GM23338 (cell line): Measurements from ENCODE around the gene CCT5. TPM values are rescaled to one million over a fixed set of nuclear protein-coding genes. Genes with fewer than 3 reads are reported as not detected.

Experiments used
- ATAC-seq: fragments of 200-7000 bp; cut with Tn5 transposase; 3 replicates; pipeline ENCODE4 v1.9.1; 2020
- DNase-seq: peaks from one replicate; pipeline ENCODE4 v3.0.0-alpha.2; 2015; ENCODE audit warnings: low spot score
- H2AFZ ChIP-seq: fragments of 200-600 bp; sonication (generic); 2 replicates; pipeline ENCODE4 v1.8.0; 2016; ENCODE audit warnings: antibody characterized with exemption, mild to moderate bottlenecking, moderate library complexity
- H3F3A ChIP-seq: fragments of 200-600 bp; sonication (generic); replicated peaks from 2 replicates; pipeline ENCODE4 v1.8.0; 2017; ENCODE audit warnings: antibody characterized with exemption, mixed run types, low read depth
- H3K27ac ChIP-seq: fragments of 200-600 bp; sonication (generic); 2 replicates; pipeline ENCODE4 v1.6.1; 2016; ENCODE audit warnings: low read depth
- H3K27me3 ChIP-seq: fragments of 200-600 bp; sonication (generic); 2 replicates; pipeline ENCODE4 v1.8.0; 2016; ENCODE audit warnings: mild to moderate bottlenecking, mixed run types, moderate library complexity; ENCODE audit not compliant: insufficient read depth
- H3K36me3 ChIP-seq: fragments of 200-600 bp; sonication (generic); 2 replicates; pipeline ENCODE4 v1.8.0; 2016; ENCODE audit warnings: mild to moderate bottlenecking; ENCODE audit not compliant: insufficient read depth
- H3K4me1 ChIP-seq: fragments of 200-600 bp; sonication (generic); 2 replicates; pipeline ENCODE4 v1.8.0; 2016; ENCODE audit warnings: mild to moderate bottlenecking, moderate library complexity; ENCODE audit not compliant: insufficient read depth
- H3K4me2 ChIP-seq: fragments of 200-600 bp; sonication (generic); 2 replicates; pipeline ENCODE4 v1.7.1; 2017; ENCODE audit warnings: mixed run types
- H3K4me3 ChIP-seq: fragments of 200-600 bp; sonication (generic); 2 replicates; pipeline ENCODE4 v1.6.1; 2016; ENCODE audit warnings: mixed run types
- H3K79me2 ChIP-seq: fragments of 200-600 bp; sonication (generic); replicated peaks from 2 replicates; pipeline ENCODE4 v1.8.0; 2017; ENCODE audit warnings: mild to moderate bottlenecking; ENCODE audit not compliant: insufficient read depth
- H3K9me2 ChIP-seq: fragments of 200-600 bp; sonication (generic); 2 replicates; pipeline ENCODE4 v1.8.0; 2017; ENCODE audit not compliant: insufficient read depth
- H4K20me1 ChIP-seq: fragments of 200-600 bp; sonication (generic); replicated peaks from 2 replicates; pipeline ENCODE4 v1.8.0; 2017; ENCODE audit warnings: mild to moderate bottlenecking; ENCODE audit not compliant: insufficient read depth
- H3K27ac Mint-ChIP-seq: 2 replicates; pipeline ENCODE4 v1.8.0; 2020; ENCODE audit warnings: inconsistent platforms, mild to moderate bottlenecking, moderate library complexity, mixed read lengths
- H3K27me3 Mint-ChIP-seq: 3 replicates; pipeline ENCODE4 v1.8.0; 2022; ENCODE audit warnings: low read depth, mild to moderate bottlenecking, moderate library complexity, mixed read lengths, inconsistent platforms; ENCODE audit not compliant: insufficient read depth, poor library complexity
- H3K36me3 Mint-ChIP-seq: 3 replicates; pipeline ENCODE4 v1.8.0; 2021; ENCODE audit warnings: low read depth, mild to moderate bottlenecking, inconsistent platforms, moderate library complexity, mixed read lengths
- H3K4me1 Mint-ChIP-seq: 3 replicates; pipeline ENCODE4 v1.8.0; 2020; ENCODE audit warnings: mild to moderate bottlenecking, inconsistent platforms, mixed read lengths
- H3K4me3 Mint-ChIP-seq: 3 replicates; pipeline ENCODE4 v1.8.0; 2021; ENCODE audit warnings: moderate library complexity, mild to moderate bottlenecking, inconsistent platforms, mixed read lengths
- H3K9me3 Mint-ChIP-seq: 3 replicates; pipeline ENCODE4 v1.8.0; 2020; ENCODE audit warnings: moderate library complexity, mild to moderate bottlenecking, inconsistent platforms, mixed read lengths
- CREB1 ChIP-seq: fragments of 250-450 bp; sonication (Bioruptor Pico); IDR thresholded peaks from 2 replicates; pipeline ENCODE4 v1.5.0; 2020; ENCODE audit warnings: low read depth, mild to moderate bottlenecking, moderate library complexity
- EZH2phosphoT487 ChIP-seq: fragments of 200-600 bp; sonication (generic); IDR thresholded peaks from one replicate; pipeline ENCODE4 v1.8.1; 2018; ENCODE audit warnings: antibody characterized with exemption; ENCODE audit not compliant: unreplicated experiment
- NANOG ChIP-seq: IDR thresholded peaks from 2 replicates; pipeline ENCODE4 v1.6.1; 2016; ENCODE audit warnings: antibody characterized with exemption, borderline replicate concordance
- POLR2AphosphoS5 ChIP-seq: IDR thresholded peaks from 2 replicates; pipeline ENCODE4 v1.6.1; 2016; ENCODE audit warnings: antibody characterized with exemption, low read depth
- STAT1 ChIP-seq: IDR thresholded peaks from one replicate; pipeline ENCODE4 v1.6.1; 2016; ENCODE audit warnings: antibody characterized with exemption; ENCODE audit not compliant: unreplicated experiment
- ZNF331 ChIP-seq: fragments of 250-450 bp; sonication (Bioruptor Pico); IDR thresholded peaks from 2 replicates; pipeline ENCODE4 v1.5.0; 2020; ENCODE audit warnings: low read depth, mild to moderate bottlenecking, moderate library complexity
- polyA plus RNA-seq: library from polyadenylated mRNA; unstranded; fragments of >200 nt; fragmentation: Nextera tagmentation; extraction: Ambion mirVana; gene quantifications from 2 replicates; pipeline ENCODE4 v1.2.1, GENCODE V29; 2016
- total RNA-seq: library from RNA; depleted of rRNA; stranded (reverse); fragments of >200 nt; shearing (Covaris generic); gene quantifications from 2 replicates; pipeline ENCODE4 v1.2.3, GENCODE V29; 2014
- TF ChIP-seq, protein P1 (sequence below): IDR thresholded peaks from one replicate; pipeline ENCODE4 v1.6.1; 2018; ENCODE audit warnings: antibody characterized with exemption; ENCODE audit not compliant: unreplicated experiment
- TF ChIP-seq, protein P2 (sequence below): IDR thresholded peaks from 2 replicates; pipeline ENCODE4 v1.6.1; 2016; ENCODE audit warnings: antibody characterized with exemption
- TF ChIP-seq, protein P3 (sequence below): fragments of 250-450 bp; sonication (Bioruptor Pico); IDR thresholded peaks from 2 replicates; pipeline ENCODE4 v1.5.0; 2020; ENCODE audit warnings: mild to moderate bottlenecking, moderate library complexity

Gene CCT5
- total and polyA plus RNA-seq, 2 experiments from 2014 or later, result 576 to 661 TPM

DNA sequence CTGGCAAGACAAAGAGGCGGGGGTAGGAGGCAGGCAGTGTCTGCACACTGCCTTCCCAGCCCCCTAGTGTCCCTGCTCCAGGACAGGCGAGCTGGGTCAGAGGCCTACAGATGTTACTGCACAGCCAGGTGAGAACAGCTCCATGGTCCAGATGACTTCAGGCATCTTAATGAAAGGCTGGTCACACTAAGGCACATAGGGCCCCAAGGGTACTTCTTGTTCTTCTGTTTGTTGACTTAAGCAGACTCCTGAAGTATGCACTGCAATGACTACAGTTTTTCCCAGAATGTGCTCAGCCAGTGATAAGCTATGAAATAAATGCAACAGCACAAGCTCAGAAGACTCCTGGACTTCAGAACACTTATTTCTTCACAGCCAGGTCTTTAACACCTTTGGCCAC is 27.8 kb upstream of the CCT5 start (continued):
- TF ChIP-seq, protein P1, sequence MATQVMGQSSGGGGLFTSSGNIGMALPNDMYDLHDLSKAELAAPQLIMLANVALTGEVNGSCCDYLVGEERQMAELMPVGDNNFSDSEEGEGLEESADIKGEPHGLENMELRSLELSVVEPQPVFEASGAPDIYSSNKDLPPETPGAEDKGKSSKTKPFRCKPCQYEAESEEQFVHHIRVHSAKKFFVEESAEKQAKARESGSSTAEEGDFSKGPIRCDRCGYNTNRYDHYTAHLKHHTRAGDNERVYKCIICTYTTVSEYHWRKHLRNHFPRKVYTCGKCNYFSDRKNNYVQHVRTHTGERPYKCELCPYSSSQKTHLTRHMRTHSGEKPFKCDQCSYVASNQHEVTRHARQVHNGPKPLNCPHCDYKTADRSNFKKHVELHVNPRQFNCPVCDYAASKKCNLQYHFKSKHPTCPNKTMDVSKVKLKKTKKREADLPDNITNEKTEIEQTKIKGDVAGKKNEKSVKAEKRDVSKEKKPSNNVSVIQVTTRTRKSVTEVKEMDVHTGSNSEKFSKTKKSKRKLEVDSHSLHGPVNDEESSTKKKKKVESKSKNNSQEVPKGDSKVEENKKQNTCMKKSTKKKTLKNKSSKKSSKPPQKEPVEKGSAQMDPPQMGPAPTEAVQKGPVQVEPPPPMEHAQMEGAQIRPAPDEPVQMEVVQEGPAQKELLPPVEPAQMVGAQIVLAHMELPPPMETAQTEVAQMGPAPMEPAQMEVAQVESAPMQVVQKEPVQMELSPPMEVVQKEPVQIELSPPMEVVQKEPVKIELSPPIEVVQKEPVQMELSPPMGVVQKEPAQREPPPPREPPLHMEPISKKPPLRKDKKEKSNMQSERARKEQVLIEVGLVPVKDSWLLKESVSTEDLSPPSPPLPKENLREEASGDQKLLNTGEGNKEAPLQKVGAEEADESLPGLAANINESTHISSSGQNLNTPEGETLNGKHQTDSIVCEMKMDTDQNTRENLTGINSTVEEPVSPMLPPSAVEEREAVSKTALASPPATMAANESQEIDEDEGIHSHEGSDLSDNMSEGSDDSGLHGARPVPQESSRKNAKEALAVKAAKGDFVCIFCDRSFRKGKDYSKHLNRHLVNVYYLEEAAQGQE, result no peak
- TF ChIP-seq EZH2phosphoT487, result no peak
- TF ChIP-seq ZNF331 (CRISPR knock-in tag), result no peak
- TF ChIP-seq STAT1, result no peak
- no peak for TF ChIP-seq POLR2AphosphoS5

DNA sequence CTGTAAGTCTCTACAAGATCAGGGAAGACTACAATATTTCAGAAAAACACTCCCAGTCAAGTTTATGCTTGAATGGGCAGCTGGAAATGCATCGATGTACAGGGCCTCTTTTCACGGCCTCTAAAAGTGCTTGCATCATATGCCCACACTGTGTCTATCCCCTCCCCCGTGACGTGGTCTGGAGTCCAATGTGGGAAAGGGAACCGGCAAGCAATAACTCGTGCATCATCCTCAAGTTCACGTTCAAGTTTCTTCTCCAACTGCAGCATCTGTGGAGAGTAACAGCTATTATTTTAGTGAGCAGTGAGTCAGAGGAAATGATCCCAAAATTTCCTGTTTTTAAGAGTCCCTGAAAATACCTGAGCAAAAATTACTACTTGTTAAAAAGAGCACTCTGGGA is 22.7 kb upstream of the CCT5 start:
- Histone ChIP-seq H3K27ac (no peak overlapping the region), H3K4me3 (no peak overlapping the region), H3K27me3 (no peaks in the 10 kb centered on the region), H3F3A (no peaks in the 10 kb centered on the region), H4K20me1 (no peaks in the 10 kb centered on the region), H3K4me1 (no peaks in the 10 kb centered on the region), H3K36me3 (no peaks in the 10 kb centered on the region), H2AFZ (no peak overlapping the region), H3K79me2 (no peaks in the 10 kb centered on the region), H3K9me2 (peaks cover 5% of the 10 kb centered on the region; the same call in 1 of the 2 replicates), H3K4me2 (no peak overlapping the region)
- Mint-ChIP-seq H3K27me3 (peaks cover 7% of the 10 kb centered on the region), H3K27ac (no peak overlapping the region), H3K4me3 (no peak overlapping the region), H3K4me1 (no peaks in the 10 kb centered on the region), H3K9me3 (peaks cover 14% of the 10 kb centered on the region), H3K36me3 (peaks cover 39% of the 10 kb centered on the region)
- no peak for ATAC-seq
- no peak for DNase-seq
- TF ChIP-seq CREB1 (CRISPR knock-in tag) (no peak), ZNF331 (CRISPR knock-in tag) (no peak), EZH2phosphoT487 (no peak), NANOG (no peak)
- TF ChIP-seq, protein P1, result no peak
- TF ChIP-seq, protein P2, sequence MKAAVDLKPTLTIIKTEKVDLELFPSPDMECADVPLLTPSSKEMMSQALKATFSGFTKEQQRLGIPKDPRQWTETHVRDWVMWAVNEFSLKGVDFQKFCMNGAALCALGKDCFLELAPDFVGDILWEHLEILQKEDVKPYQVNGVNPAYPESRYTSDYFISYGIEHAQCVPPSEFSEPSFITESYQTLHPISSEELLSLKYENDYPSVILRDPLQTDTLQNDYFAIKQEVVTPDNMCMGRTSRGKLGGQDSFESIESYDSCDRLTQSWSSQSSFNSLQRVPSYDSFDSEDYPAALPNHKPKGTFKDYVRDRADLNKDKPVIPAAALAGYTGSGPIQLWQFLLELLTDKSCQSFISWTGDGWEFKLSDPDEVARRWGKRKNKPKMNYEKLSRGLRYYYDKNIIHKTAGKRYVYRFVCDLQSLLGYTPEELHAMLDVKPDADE, result no peak
- TF ChIP-seq, protein P3, sequence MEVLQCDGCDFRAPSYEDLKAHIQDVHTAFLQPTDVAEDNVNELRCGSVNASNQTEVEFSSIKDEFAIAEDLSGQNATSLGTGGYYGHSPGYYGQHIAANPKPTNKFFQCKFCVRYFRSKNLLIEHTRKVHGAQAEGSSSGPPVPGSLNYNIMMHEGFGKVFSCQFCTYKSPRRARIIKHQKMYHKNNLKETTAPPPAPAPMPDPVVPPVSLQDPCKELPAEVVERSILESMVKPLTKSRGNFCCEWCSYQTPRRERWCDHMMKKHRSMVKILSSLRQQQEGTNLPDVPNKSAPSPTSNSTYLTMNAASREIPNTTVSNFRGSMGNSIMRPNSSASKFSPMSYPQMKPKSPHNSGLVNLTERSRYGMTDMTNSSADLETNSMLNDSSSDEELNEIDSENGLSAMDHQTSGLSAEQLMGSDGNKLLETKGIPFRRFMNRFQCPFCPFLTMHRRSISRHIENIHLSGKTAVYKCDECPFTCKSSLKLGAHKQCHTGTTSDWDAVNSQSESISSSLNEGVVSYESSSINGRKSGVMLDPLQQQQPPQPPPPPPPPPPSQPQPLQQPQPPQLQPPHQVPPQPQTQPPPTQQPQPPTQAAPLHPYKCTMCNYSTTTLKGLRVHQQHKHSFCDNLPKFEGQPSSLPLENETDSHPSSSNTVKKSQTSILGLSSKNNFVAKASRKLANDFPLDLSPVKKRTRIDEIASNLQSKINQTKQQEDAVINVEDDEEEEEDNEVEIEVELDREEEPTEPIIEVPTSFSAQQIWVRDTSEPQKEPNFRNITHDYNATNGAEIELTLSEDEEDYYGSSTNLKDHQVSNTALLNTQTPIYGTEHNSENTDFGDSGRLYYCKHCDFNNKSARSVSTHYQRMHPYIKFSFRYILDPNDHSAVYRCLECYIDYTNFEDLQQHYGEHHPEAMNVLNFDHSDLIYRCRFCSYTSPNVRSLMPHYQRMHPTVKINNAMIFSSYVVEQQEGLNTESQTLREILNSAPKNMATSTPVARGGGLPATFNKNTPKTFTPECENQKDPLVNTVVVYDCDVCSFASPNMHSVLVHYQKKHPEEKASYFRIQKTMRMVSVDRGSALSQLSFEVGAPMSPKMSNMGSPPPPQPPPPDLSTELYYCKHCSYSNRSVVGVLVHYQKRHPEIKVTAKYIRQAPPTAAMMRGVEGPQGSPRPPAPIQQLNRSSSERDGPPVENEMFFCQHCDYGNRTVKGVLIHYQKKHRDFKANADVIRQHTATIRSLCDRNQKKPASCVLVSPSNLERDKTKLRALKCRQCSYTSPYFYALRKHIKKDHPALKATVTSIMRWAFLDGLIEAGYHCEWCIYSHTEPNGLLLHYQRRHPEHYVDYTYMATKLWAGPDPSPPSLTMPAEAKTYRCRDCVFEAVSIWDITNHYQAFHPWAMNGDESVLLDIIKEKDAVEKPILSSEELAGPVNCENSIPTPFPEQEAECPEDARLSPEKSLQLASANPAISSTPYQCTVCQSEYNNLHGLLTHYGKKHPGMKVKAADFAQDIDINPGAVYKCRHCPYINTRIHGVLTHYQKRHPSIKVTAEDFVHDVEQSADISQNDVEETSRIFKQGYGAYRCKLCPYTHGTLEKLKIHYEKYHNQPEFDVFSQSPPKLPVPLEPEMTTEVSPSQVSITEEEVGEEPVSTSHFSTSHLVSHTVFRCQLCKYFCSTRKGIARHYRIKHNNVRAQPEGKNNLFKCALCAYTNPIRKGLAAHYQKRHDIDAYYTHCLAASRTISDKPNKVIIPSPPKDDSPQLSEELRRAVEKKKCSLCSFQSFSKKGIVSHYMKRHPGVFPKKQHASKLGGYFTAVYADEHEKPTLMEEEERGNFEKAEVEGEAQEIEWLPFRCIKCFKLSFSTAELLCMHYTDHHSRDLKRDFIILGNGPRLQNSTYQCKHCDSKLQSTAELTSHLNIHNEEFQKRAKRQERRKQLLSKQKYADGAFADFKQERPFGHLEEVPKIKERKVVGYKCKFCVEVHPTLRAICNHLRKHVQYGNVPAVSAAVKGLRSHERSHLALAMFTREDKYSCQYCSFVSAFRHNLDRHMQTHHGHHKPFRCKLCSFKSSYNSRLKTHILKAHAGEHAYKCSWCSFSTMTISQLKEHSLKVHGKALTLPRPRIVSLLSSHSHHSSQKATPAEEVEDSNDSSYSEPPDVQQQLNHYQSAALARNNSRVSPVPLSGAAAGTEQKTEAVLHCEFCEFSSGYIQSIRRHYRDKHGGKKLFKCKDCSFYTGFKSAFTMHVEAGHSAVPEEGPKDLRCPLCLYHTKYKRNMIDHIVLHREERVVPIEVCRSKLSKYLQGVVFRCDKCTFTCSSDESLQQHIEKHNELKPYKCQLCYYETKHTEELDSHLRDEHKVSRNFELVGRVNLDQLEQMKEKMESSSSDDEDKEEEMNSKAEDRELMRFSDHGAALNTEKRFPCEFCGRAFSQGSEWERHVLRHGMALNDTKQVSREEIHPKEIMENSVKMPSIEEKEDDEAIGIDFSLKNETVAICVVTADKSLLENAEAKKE (CRISPR knock-in tag), result no peak
